NB4 (cell line): Measurements from ENCODE around the gene USF1.

Source experiments
- DNase-seq: peaks from one replicate; pipeline ENCODE4 v3.0.0; 2010; ENCODE audit warnings: low read depth
- H3K4me3 ChIP-seq: one replicate; pipeline ENCODE4 v1.5.1; 2011; ENCODE audit warnings: mild to moderate bottlenecking, low read depth, low read length, moderate library complexity
- CTCF ChIP-seq: IDR thresholded peaks from one replicate; pipeline ENCODE4 v1.5.1; 2012; ENCODE audit warnings: low read depth, low read length
- MYC ChIP-seq: IDR thresholded peaks from 2 replicates; pipeline ENCODE4 v1.6.1; 2011; ENCODE audit warnings: low read depth, low read length
- POLR2A ChIP-seq: IDR thresholded peaks from 2 replicates; pipeline ENCODE4 v1.6.1; 2011; ENCODE audit warnings: mild to moderate bottlenecking; ENCODE audit not compliant: insufficient read length; ENCODE audit errors: extremely low read depth
- TF ChIP-seq, protein P1 (sequence below): IDR thresholded peaks from 2 replicates; pipeline ENCODE4 v1.6.1; 2011; ENCODE audit warnings: low read depth, low read length

Gene USF1

DNA sequence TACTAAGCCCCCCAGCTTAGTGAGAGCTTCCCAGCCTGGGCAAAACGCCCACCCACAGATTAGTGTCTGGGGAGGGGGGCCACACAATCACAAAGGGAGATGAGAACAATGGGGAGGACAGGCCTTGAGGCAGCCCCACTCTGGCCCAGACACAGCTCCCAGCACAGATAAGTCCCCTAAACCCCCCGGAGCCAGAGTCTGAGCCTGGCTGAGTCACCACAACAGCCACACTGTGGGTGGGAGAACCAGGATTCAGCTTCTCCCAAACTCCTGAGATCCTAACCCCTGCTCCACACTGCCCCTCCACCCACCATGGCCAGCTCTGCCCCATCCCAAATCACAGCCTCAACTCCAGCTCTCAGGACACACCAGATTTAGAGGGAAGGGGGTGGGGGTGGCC lies 39.4 kb upstream of the USF1 start:
- no peak for DNase-seq
- no peak overlapping the region for H3K4me3 ChIP-seq
- TF ChIP-seq, protein P1, sequence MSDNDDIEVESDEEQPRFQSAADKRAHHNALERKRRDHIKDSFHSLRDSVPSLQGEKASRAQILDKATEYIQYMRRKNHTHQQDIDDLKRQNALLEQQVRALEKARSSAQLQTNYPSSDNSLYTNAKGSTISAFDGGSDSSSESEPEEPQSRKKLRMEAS = no peak
- TF ChIP-seq CTCF (no peak), POLR2A (no peak), MYC (no peak)

GRCh38 chr1:161084597-161084988 lies 38.8 kb upstream of the USF1 start:
- no peak overlapping the region for H3K4me3 ChIP-seq
- no peak for DNase-seq
- TF ChIP-seq MYC = no peak
- TF ChIP-seq POLR2A = no peak
- TF ChIP-seq, protein P1 = no peak
- TF ChIP-seq CTCF = no peak

DNA sequence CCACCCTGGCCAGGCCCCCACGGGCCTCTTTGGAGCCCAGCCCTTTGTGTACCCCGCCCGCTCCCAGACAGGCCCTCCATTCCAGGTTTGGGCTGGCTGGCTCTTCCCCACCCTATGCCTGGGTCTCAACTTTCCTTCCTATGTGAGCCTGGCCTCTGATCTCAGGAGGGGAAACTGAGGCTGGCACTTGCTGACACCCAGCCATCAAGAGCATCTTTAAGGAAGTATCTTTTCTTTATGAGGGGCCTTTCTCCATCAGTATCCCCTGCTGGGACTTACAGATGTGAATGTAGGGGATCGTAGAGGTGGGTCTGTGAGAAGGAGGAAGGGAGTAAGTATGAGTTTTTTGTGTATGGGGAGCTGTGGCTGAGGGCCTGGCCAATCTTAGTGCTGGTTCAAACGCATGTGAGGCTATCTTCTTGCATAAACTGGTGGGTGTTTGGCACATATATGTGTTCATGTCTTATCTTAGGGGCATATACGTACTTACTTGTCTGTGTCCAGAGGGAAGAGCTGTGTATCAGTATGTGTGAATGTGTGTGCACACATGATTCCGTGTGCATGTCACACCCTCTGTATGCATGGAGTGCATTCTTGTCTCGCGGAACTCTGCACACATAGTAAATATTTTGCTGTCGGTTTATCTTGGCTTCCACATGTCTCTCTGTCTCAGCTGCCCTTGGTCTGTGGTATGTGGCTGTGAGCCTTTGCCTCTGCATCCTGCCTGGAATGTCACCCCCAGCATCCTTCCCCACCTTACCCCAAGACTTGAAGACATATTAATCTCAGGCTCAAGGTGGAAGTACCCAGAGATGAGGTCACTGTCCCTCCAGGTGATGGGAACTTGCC lies 38.2 kb upstream of the USF1 start:
- H3K4me3 ChIP-seq = no peak overlapping the region
- TF ChIP-seq MYC (no peak), POLR2A (no peak)
- TF ChIP-seq, protein P1 = no peak
- DNase-seq = peak; percentile 68

DNA sequence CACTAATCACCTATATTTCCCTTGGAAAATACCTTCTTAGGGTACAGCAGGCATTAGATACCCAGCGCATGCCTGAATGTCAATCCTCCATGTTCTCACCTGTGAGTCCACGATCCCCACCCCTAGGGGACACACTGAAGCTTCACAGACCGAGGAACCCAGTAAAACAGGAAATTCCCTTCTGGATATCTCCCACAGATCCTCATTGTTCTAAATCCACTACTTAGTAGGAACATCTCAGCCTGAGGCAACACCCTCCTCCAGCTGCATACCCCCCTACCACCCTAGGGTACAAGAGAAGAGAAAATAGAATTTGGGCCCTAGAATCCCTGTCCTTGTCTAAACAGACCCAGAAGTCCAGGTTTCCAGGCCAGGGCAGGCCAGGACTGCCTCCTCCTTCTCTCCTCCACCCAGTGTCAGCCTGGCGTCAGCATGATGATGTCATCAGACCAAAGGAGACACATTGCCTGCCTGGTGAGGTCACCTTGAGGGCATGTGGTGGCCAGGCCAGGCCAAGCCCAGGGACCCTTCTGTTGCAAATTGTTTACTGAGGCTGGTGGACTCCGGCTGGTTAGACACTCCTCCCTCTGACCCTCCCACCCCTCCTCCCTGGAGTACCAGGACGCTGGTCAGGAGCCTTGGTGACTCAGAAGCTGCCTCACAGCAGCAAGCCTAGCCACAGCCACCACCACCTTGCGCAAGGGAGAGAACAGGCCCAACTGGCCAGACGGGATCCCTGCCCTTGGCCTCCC lies 37.4 kb upstream of the USF1 start:
- peak; percentile 97 for DNase-seq
- no peak overlapping the region for H3K4me3 ChIP-seq
- no peak for TF ChIP-seq CTCF
- TF ChIP-seq POLR2A = no peak
- TF ChIP-seq, protein P1 = peak; percentile 27; the same call in 1 of the 2 replicates
- TF ChIP-seq MYC = 0 out of 2 replicates have a peak, but pooled peaks have one; percentile 10

- DNase-seq = no peak
- no peak for TF ChIP-seq MYC
- TF ChIP-seq CTCF = no peak
- TF ChIP-seq, protein P1 = no peak
- TF ChIP-seq POLR2A = no peak
Observed at GRCh38 chr1:161082483-161082882, 36.7 kb upstream of the USF1 start.

More at GRCh38 chr1:161082483-161082882, 36.7 kb upstream of the USF1 start:
- no peak overlapping the region for H3K4me3 ChIP-seq
